Measurements from ENCODE around the gene BTNL9. TPM values are rescaled to one million over a fixed set of nuclear protein-coding genes. Genes with fewer than 3 reads are reported as not detected.

BTNL9 gene
- total and polyA plus RNA-seq, 9 of the 15 experiments (the other 6 are each of a cell fraction or from before 2014, with no cell fraction given), result 3.7 to 86.7 (median 29.4) TPM

DNA sequence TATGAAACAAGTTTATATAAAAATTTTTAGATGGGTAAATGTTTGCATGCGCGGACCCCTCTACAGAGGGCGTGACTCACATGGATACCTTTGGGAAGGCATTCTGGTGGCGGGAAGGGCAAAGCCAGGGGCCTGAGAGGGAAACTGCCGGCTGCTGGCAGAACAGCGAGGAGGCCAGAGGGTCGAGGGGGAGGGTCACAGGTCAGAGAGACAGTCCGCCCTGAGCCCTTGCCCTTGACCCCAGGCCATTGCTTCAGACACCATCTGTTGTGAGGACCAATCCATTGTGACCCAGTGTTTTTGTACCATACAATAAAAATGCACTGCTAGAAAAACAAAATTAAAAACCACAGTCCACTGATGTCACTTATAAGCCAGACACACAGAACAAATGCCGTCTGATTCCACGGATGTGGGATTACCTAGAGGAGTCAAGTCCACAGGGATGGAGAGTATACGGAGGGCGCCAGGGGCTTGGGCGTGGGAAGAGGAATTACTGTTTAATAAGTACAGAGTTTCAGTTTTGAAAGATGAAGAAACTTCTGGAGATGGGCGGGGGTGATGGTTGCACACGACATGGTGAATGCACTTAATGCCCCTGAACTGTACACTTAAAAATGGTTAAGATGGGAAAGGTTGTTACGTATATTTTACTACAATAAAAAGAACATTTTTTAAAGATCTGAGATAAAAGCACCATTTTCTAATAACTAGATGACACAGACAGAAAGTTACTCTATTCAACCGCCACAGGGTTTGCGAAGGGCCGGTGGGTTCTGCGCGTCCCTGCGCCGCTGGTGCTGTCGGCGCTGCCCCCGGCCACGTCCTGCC lies 12.0 kb downstream of the BTNL9 start:
- no peaks in the 10 kb centered on the region for H3K27me3 ChIP-seq (ENCODE audit: control insufficient read depth in 2 of 2, insufficient read depth in 2 of 2, low read length in 2 of 2)
- H3K27ac ChIP-seq (ENCODE audit: extremely low read depth, low read depth, low read length), result peak overlapping the region; percentile 85
- FAIRE-seq, result no peak
- no peak for TF ChIP-seq SMARCB1 (IDR thresholded peaks at IDR 0.05; ENCODE audit: insufficient read length, low read depth)
- no peak for TF ChIP-seq DDX20 (tag; IDR thresholded peaks at IDR 0.05; ENCODE audit: low read depth)
- TF ChIP-seq, protein P1, sequence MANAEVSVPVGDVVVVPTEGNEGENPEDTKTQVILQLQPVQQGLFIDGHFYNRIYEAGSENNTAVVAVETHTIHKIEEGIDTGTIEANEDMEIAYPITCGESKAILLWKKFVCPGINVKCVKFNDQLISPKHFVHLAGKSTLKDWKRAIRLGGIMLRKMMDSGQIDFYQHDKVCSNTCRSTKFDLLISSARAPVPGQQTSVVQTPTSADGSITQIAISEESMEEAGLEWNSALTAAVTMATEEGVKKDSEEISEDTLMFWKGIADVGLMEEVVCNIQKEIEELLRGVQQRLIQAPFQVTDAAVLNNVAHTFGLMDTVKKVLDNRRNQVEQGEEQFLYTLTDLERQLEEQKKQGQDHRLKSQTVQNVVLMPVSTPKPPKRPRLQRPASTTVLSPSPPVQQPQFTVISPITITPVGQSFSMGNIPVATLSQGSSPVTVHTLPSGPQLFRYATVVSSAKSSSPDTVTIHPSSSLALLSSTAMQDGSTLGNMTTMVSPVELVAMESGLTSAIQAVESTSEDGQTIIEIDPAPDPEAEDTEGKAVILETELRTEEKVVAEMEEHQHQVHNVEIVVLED (CRISPR knock-in tag; IDR thresholded peaks at IDR 0.05), result no peak
- TF ChIP-seq, protein P2, sequence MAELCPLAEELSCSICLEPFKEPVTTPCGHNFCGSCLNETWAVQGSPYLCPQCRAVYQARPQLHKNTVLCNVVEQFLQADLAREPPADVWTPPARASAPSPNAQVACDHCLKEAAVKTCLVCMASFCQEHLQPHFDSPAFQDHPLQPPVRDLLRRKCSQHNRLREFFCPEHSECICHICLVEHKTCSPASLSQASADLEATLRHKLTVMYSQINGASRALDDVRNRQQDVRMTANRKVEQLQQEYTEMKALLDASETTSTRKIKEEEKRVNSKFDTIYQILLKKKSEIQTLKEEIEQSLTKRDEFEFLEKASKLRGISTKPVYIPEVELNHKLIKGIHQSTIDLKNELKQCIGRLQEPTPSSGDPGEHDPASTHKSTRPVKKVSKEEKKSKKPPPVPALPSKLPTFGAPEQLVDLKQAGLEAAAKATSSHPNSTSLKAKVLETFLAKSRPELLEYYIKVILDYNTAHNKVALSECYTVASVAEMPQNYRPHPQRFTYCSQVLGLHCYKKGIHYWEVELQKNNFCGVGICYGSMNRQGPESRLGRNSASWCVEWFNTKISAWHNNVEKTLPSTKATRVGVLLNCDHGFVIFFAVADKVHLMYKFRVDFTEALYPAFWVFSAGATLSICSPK (IDR thresholded peaks at IDR 0.05; ENCODE audit: borderline replicate concordance), result no peak
- no peak for TF ChIP-seq NBN (IDR thresholded peaks at IDR 0.05; ENCODE audit: low read depth)
- no peak for TF ChIP-seq ARHGAP35 (IDR thresholded peaks at IDR 0.05; ENCODE audit: partially characterized antibody)
- no peak for TF ChIP-seq SREBF1 (IDR thresholded peaks at IDR 0.05; ENCODE audit: borderline replicate concordance, low read depth, low read length)
- TF ChIP-seq, protein P3, sequence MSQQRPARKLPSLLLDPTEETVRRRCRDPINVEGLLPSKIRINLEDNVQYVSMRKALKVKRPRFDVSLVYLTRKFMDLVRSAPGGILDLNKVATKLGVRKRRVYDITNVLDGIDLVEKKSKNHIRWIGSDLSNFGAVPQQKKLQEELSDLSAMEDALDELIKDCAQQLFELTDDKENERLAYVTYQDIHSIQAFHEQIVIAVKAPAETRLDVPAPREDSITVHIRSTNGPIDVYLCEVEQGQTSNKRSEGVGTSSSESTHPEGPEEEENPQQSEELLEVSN (IDR thresholded peaks at IDR 0.05; ENCODE audit: borderline replicate concordance in 1 of 2, extremely low read depth in 1 of 2, insufficient read depth in 1 of 2, insufficient read length in 1 of 2, low read depth in 1 of 2, low read length in 1 of 2, poor library complexity in 1 of 2, severe bottlenecking in 1 of 2), result peak in 1 of 2 experiments; percentile 28
- TF ChIP-seq, protein P4, sequence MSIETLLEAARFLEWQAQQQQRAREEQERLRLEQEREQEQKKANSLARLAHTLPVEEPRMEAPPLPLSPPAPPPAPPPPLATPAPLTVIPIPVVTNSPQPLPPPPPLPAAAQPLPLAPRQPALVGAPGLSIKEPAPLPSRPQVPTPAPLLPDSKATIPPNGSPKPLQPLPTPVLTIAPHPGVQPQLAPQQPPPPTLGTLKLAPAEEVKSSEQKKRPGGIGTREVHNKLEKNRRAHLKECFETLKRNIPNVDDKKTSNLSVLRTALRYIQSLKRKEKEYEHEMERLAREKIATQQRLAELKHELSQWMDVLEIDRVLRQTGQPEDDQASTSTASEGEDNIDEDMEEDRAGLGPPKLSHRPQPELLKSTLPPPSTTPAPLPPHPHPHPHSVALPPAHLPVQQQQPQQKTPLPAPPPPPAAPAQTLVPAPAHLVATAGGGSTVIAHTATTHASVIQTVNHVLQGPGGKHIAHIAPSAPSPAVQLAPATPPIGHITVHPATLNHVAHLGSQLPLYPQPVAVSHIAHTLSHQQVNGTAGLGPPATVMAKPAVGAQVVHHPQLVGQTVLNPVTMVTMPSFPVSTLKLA (conservative IDR thresholded peaks at IDR 0.05), result no peak
- no peak for TF ChIP-seq SRSF9 (IDR thresholded peaks at IDR 0.05; ENCODE audit: borderline replicate concordance, low read depth, low read length)
- TF ChIP-seq ZNF165 (CRISPR knock-in tag; IDR thresholded peaks at IDR 0.05; ENCODE audit: borderline replicate concordance), result no peak
- no peak for TF ChIP-seq ZNF79 (CRISPR knock-in tag; IDR thresholded peaks at IDR 0.05; ENCODE audit: low read depth)

More for the DNA sequence above, 12.0 kb downstream of the BTNL9 start:
- peaks cover 43 to 44% of the 10 kb centered on the region in 2 experiments for H3K4me1 ChIP-seq (replicated peaks in 1 of 2; ENCODE audit: control insufficient read depth in 2 of 2, insufficient read depth in 2 of 2, low read length in 2 of 2)
- H3K36me3 ChIP-seq (ENCODE audit: control insufficient read depth, insufficient read depth, low read length), result peaks cover 16% of the 10 kb centered on the region
- no peaks in the 10 kb centered on the region for H3K9me3 ChIP-seq (replicated peaks; ENCODE audit: control insufficient read depth, insufficient read depth, low read depth, low read length)
- in situ Hi-C loops (cut with MboI) (no loop called here), intact Hi-C loops (cut with micrococcal nuclease) (loop anchor here (2.0 to 5.0 kb wide), 2 partner anchors 23 to 270 kb away; no protein-coding TSS in a partner anchor)
- DNase-seq (ENCODE audit: extremely low read depth in 1 of 4, low spot score in 3 of 4) (no peak), ATAC-seq (no peak)
- H2AFZ ChIP-seq (ENCODE audit: low read depth, low read length), result peak overlapping the region; percentile 91
- BruUV-seq (replicated peaks), result TSS peak; percentile 87
- H3K4me2 ChIP-seq (ENCODE audit: insufficient read depth, low read length), result peak overlapping the region; percentile 99
- no peaks in the 10 kb centered on the region for H4K20me1 ChIP-seq (replicated peaks; ENCODE audit: control insufficient read depth, insufficient read depth, low read length)
- 43% methylated on average over 27 of the region's 27 CpGs for WGBS (ENCODE audit: insufficient coverage, low coverage, missing lambda C conversion rate)
- no peaks in the 10 kb centered on the region for H3K9me1 ChIP-seq (ENCODE audit: control insufficient read depth, insufficient read depth, low read length)
- H3K79me2 ChIP-seq (ENCODE audit: control insufficient read depth, insufficient read depth, low read length), result peaks cover 51% of the 10 kb centered on the region
- ChIA-PET CTCF (ENCODE audit: low intra/inter-chr PET ratio) (no interaction called here), POLR2A (interaction anchor here (0.6 to 0.7 kb wide), 4 partner anchors 9 to 694 kb away, joined by 3 to 4 read pairs (median 3); no protein-coding TSS in a partner anchor)
- H3K4me3 ChIP-seq, result peak overlapping the region; percentile 84
- peak overlapping the region; percentile 54 to 92 for H3K9ac ChIP-seq (ENCODE audit: insufficient read depth in 1 of 2, low read depth in 2 of 2, low read length in 2 of 2)
